Activated naive CD8-positive, alpha-beta T cell treated with anti-CD3 and anti-CD28 coated beads, Interleukin-2, amount 10 ng/mL, durations not matched to agents 7 days and 5 days (primary cell): ENCODE results near the gene LRRC74B. TPM values are rescaled to one million over a fixed set of nuclear protein-coding genes. Genes with fewer than 3 reads are reported as not detected.
"Not testable (repeated sequence)": the region's sequence is repeated elsewhere in the genome, so short reads cannot be mapped to it uniquely, and the experiment has no call there.

ENCODE experiments used
- ATAC-seq: fragments of 150-1000 bp; cut with Tn5 transposase; one replicate; pipeline ENCODE4 v1.10.0; 2021; ENCODE audit warnings: low read depth, moderate library complexity
- POLR2A ChIA-PET: fragments of 350-600 bp; sonication (Branson Sonifier 250); formaldehyde crosslinking; loops from one replicate; lab custom pipeline; 2021; ENCODE audit warnings: antibody characterized with exemption; lab: Charles Lee
- DNase-seq: peaks from one replicate; pipeline ENCODE4 v3.0.0; 2021
- H3K27ac Mint-ChIP-seq: one replicate; pipeline ENCODE4 v1.8.0; 2022; ENCODE audit warnings: mild to moderate bottlenecking, mixed read lengths
- H3K27me3 Mint-ChIP-seq: one replicate; pipeline ENCODE4 v1.8.0; 2022; ENCODE audit warnings: mild to moderate bottlenecking, moderate library complexity, mixed read lengths
- H3K36me3 Mint-ChIP-seq: one replicate; pipeline ENCODE4 v1.8.0; 2021; ENCODE audit warnings: mild to moderate bottlenecking, mixed read lengths
- H3K4me1 Mint-ChIP-seq: one replicate; pipeline ENCODE4 v1.8.0; 2021; ENCODE audit warnings: mixed read lengths
- H3K4me3 Mint-ChIP-seq: one replicate; pipeline ENCODE4 v1.8.0; 2022; ENCODE audit warnings: mild to moderate bottlenecking, moderate library complexity, mixed read lengths
- H3K9me3 Mint-ChIP-seq: one replicate; pipeline ENCODE4 v1.8.0; 2021; ENCODE audit warnings: mixed read lengths
- total RNA-seq, 2 experiments: library from RNA; stranded (reverse); gene quantifications; one replicate each; pipeline ENCODE4 v1.2.3, GENCODE V29; 2021

The LRRC74B gene
- total RNA-seq, 2 experiments from 2014 or later, result not detected

- DNase-seq, result no peak
- peaks cover 17% of the 10 kb centered on the region for H3K4me1 Mint-ChIP-seq
- POLR2A ChIA-PET, result interaction anchor here (0.6 to 2.7 kb wide), 4 partner anchors 9 to 22 kb away, joined by 3 to 18 read pairs (median 10); partner anchors contain the start of gene LZTR1
- no peak overlapping the region for H3K27ac Mint-ChIP-seq
- H3K4me3 Mint-ChIP-seq, result peak overlapping the region; percentile 96
- no peak for ATAC-seq
- H3K36me3 Mint-ChIP-seq, result peaks cover 4% of the 10 kb centered on the region
- H3K27me3 Mint-ChIP-seq, result no peaks in the 10 kb centered on the region
- H3K9me3 Mint-ChIP-seq, result no peaks in the 10 kb centered on the region
These were observed 42.0 kb upstream of the LRRC74B start for GRCh38 chr22:21003782-21004181.

- ATAC-seq, H3K9me3 Mint-ChIP-seq, DNase-seq, H3K36me3 Mint-ChIP-seq, H3K27me3 Mint-ChIP-seq, H3K27ac Mint-ChIP-seq, H3K4me3 Mint-ChIP-seq, POLR2A ChIA-PET, H3K4me1 Mint-ChIP-seq: not testable (repeated sequence)
These were observed 36.5 kb upstream of the LRRC74B start for GRCh38 chr22:21009208-21009607.

GRCh38 chr22:21009638-21010425 is 35.9 kb upstream of the LRRC74B start:
- no peak overlapping the region for H3K4me3 Mint-ChIP-seq
- peaks cover 8% of the 10 kb centered on the region for H3K4me1 Mint-ChIP-seq
- POLR2A ChIA-PET, result no interaction called here
- no peak overlapping the region for H3K27ac Mint-ChIP-seq
- ATAC-seq (no peak), DNase-seq (peak; percentile 44)
- H3K9me3 Mint-ChIP-seq, result no peaks in the 10 kb centered on the region
- H3K27me3 Mint-ChIP-seq, result no peaks in the 10 kb centered on the region
- H3K36me3 Mint-ChIP-seq, result no peaks in the 10 kb centered on the region

DNA sequence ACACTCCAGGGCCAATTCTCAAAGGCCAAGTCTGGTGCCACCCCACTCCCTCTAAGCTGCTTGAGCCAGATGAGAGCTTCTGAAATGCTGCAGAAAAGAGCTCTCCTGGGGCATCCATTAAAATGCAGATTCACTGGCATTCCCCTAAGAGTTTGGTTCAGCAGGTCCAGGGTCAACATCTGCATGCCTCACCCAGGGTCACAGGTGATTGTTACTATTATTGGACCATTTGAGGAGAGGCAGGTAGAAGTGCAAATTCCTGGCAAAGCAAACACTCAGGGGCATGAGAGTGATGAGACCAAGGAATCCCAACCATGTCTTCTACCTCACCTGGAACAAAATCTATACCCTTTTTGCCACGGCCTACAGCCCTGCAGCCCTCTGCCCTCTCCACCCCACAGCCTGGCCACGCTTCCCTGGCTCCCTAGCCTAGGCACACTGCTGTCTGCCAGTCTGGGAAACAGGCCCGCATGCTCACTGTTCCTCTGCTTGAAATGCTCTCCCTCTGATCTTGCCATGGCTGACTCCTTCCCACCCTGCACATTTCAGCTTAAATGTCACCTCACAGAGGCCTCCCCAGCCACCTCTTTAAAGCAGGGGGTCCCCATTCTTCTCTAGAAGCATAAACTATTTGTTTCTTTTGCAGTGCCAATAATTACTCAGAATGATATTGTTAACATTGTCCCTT is 35.2 kb upstream of the LRRC74B start:
- no peaks in the 10 kb centered on the region for H3K9me3 Mint-ChIP-seq
- H3K27ac Mint-ChIP-seq, result no peak overlapping the region
- peaks cover 11% of the 10 kb centered on the region for H3K4me1 Mint-ChIP-seq
- no peak for DNase-seq
- peaks cover 3% of the 10 kb centered on the region for H3K27me3 Mint-ChIP-seq
- no peaks in the 10 kb centered on the region for H3K36me3 Mint-ChIP-seq
- no peak for ATAC-seq
- POLR2A ChIA-PET, result no interaction called here
- no peak overlapping the region for H3K4me3 Mint-ChIP-seq

DNA sequence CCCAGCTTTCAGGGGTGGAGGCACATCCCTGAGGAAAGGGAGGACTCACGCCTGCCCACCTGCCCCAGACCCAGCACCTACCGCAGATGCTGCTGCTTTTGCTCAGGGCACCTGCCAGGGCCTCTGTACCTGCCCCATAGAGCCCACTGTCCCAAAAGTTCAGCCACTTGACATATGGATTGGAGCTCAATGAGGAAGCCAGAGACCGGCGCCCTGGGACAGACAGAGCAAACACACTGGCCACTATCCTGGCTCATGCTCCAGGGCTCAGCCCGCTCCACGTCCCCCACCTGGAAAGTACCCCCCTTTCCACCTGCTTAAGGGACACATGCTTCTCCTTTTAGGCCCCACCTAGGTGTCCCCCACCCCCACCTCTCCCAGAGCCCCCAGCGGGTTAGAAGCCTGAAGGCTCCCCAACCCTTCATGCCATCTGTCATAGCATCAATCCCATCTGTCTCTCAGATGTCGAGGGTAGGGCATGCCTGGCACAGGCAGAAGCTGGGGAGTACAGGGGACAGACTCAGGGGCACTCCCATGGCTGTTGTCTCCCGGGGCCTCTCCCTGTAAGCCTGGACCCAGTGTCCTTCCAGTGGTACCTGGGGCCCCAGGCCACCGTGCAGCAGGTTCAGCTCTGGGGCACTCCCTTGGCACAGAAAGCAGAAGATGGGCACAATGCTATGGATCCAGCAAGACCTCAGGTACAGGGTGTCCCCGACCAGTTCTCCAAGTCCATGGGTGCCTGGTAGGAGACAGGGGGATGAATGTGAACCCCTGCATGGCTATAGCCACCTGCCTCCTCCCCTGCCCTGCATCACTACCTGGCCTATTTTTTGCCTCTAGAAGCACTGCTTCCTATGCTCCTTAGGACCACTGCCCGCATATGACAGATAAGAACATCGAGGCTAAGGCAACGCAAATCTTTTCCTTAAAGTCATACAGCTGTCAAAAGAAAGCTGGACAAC is 33.0 kb upstream of the LRRC74B start:
- peaks cover 3% of the 10 kb centered on the region for H3K27me3 Mint-ChIP-seq
- H3K36me3 Mint-ChIP-seq, result no peaks in the 10 kb centered on the region
- ATAC-seq (no peak), DNase-seq (no peak)
- H3K4me3 Mint-ChIP-seq, result no peak overlapping the region
- H3K4me1 Mint-ChIP-seq, result peaks cover 11% of the 10 kb centered on the region
- no peak overlapping the region for H3K27ac Mint-ChIP-seq
- H3K9me3 Mint-ChIP-seq, result no peaks in the 10 kb centered on the region
- POLR2A ChIA-PET, result interaction anchor here (0.6 to 2.3 kb wide), 2 partner anchors 8 to 10 kb away, joined by 7 to 16 read pairs; partner anchors contain the start of gene THAP7

DNA sequence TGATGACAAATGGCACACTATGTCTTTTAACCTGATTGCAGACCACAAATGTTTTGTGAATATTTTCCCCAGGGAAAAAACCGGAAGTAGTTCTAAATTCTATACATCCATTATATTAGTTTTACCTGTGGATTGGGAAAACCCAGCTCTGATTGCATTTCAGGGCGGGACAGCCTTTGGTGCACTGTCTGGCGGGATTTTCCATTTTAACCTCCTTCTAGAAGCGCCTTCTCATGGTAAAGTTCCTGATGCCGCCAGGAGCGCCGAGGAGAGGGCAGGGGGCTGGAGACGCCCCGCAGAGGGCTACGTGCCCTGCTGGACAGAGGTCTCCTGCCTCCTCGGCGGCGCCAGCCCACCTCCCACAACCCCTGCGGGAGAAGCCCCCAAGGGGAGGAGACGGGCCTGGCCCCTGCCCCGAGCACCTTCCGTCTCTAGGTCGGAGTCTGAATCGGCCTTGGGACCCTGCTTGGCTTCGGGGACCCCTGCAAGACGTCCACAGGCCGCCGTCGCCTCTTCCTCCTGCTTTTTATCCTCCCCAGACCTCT is 32.0 kb upstream of the LRRC74B start:
- DNase-seq (no peak), ATAC-seq (no peak)
- peak overlapping the region; percentile 83 for H3K4me3 Mint-ChIP-seq
- H3K9me3 Mint-ChIP-seq, result no peaks in the 10 kb centered on the region
- H3K36me3 Mint-ChIP-seq, result no peaks in the 10 kb centered on the region
- H3K27ac Mint-ChIP-seq, result peak overlapping the region; percentile 66
- POLR2A ChIA-PET, result interaction anchor here (0.9 to 2.3 kb wide), 2 partner anchors 10 to 11 kb away, joined by 3 to 16 read pairs; partner anchors contain the start of gene THAP7
- peaks cover 11% of the 10 kb centered on the region for H3K4me1 Mint-ChIP-seq
- peaks cover 3% of the 10 kb centered on the region for H3K27me3 Mint-ChIP-seq

- H3K36me3 Mint-ChIP-seq, result no peaks in the 10 kb centered on the region
- H3K9me3 Mint-ChIP-seq, result no peaks in the 10 kb centered on the region
- peaks cover 11% of the 10 kb centered on the region for H3K4me1 Mint-ChIP-seq
- peaks cover 3% of the 10 kb centered on the region for H3K27me3 Mint-ChIP-seq
- peak; percentile 90 for ATAC-seq
- POLR2A ChIA-PET, result interaction anchor here (0.9 to 2.3 kb wide), 3 partner anchors 9 to 12 kb away, joined by 3 to 16 read pairs (median 3); partner anchors contain the start of gene THAP7
- H3K4me3 Mint-ChIP-seq, result peak overlapping the region; percentile 83
- DNase-seq, result peak; percentile 87
- H3K27ac Mint-ChIP-seq, result peak overlapping the region; percentile 66
These were observed 31.5 kb upstream of the LRRC74B start for GRCh38 chr22:21014202-21014725.

GRCh38 chr22:21014726-21015465 is 30.9 kb upstream of the LRRC74B start, which contains the start of gene P2RX6:
Gene P2RX6, plus strand, starts transcription at chr22:21015165. Its CDS starts 10 bp downstream, at chr22:21015175.
- ATAC-seq (no peak), DNase-seq (peak; percentile 29)
- H3K4me1 Mint-ChIP-seq, result peaks cover 11% of the 10 kb centered on the region
- H3K36me3 Mint-ChIP-seq, result no peaks in the 10 kb centered on the region
- POLR2A ChIA-PET, result interaction anchor here (0.9 kb wide), 2 partner anchors 9 to 13 kb away, joined by 3 read pairs; partner anchors contain the start of gene THAP7
- peaks cover 3% of the 10 kb centered on the region for H3K27me3 Mint-ChIP-seq
- H3K4me3 Mint-ChIP-seq, result peak within 1 kb of the TSS; percentile 83
- peak within 1 kb of the TSS; percentile 66 for H3K27ac Mint-ChIP-seq
- no peaks in the 10 kb centered on the region for H3K9me3 Mint-ChIP-seq

DNA sequence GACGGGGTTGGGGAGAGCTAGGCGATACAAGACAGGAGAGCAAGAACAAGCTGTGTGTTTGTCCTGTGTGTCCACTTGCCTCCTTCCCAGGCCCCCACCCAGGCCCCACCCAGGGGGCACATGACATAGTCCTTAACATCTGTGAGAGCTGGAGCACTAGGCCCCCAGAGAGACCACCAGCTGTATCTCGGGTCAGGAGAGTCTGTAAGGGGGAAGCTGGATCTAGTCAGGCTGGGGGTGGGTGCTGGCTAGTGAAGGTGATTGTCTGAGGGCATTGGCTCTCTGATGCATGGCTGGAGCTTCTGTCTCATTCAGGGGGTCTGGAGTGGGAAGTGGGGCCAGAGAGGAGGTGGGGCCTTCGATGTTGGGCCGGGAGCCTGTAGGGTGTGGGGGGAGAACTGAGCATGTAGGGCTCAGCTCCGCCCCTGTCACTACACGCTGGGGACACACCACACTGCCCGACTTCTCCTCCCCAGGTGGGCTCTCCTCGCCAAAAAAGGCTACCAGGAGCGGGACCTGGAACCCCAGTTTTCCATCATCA is 30.2 kb upstream of the LRRC74B start:
- no peaks in the 10 kb centered on the region for H3K9me3 Mint-ChIP-seq

DNA sequence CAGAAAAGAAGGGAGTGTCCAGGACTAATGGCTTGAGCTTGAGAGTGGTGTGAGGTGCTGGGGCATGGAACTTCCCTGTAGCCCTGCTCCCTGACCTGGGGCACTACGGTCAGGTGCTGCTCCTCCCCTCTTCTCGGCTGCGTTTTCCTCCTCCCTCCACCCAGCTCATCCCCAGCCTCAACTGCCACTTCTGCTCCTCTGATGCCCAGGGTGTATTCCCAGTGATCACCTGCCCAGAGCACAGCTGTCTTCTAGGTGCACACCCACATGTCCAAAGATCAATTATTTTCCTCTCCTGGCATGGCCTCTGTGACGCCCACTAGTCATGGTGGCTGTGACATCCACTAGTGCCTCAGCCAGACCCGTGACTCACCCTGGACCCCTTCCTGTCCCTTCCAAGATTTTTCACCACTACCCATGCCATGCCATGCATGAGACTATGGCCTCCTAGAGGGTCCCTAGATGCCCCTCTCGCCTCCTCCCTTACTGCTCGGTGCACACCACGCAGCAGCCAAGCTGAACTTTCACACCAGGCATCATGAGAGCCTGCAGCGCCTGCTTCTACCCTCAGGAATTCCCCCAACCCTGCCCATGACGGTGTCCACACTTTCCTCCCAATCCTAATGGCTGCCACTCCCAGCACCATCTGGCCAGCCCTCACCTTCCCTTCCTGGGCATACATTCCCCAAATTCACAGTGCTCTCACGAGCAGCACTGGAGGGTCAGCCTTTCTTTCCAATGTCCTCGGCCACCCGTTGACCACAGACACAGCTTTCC is 28.9 kb upstream of the LRRC74B start:
- Mint-ChIP-seq H3K27ac (no peak overlapping the region), H3K36me3 (no peaks in the 10 kb centered on the region), H3K27me3 (peaks cover 3% of the 10 kb centered on the region), H3K4me3 (no peak overlapping the region), H3K9me3 (no peaks in the 10 kb centered on the region), H3K4me1 (peaks cover 13% of the 10 kb centered on the region)
- ATAC-seq, result no peak
- POLR2A ChIA-PET, result no interaction called here
- no peak for DNase-seq

More for the DNA sequence above, 30.2 kb upstream of the LRRC74B start:
- H3K27ac Mint-ChIP-seq, result no peak overlapping the region
- peaks cover 11% of the 10 kb centered on the region for H3K4me1 Mint-ChIP-seq
- ATAC-seq, result no peak
- no peak for DNase-seq
- POLR2A ChIA-PET, result no interaction called here
- H3K36me3 Mint-ChIP-seq, result no peaks in the 10 kb centered on the region
- H3K4me3 Mint-ChIP-seq, result no peak overlapping the region
- peaks cover 3% of the 10 kb centered on the region for H3K27me3 Mint-ChIP-seq

DNA sequence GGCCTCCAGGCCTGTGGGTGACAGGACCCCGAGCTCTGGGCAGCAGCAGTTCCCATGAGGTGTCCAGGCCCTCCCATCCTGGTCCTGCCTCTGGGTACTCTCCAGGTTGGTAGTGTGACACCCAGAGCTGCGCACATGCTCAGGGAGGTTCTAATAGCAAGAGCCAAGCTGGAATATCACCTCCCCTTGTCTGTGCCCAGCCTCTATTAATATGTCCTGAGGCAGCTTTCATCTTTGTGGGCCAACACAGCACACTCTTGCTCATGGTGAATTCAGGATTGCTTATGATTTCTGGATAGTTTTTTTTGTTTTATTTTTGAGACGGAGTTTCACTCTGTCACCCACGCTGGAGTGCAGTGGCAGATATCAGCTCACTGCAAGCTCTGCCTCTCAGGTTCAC is 27.4 kb upstream of the LRRC74B start:
- Mint-ChIP-seq H3K4me3 (no peak overlapping the region), H3K27me3 (peaks cover 3% of the 10 kb centered on the region), H3K9me3 (no peaks in the 10 kb centered on the region), H3K36me3 (no peaks in the 10 kb centered on the region), H3K4me1 (peaks cover 13% of the 10 kb centered on the region), H3K27ac (no peak overlapping the region)
- ATAC-seq (no peak), DNase-seq (no peak)
- POLR2A ChIA-PET, result no interaction called here
